ENCODE measurements around the gene MBNL1.

DNA sequence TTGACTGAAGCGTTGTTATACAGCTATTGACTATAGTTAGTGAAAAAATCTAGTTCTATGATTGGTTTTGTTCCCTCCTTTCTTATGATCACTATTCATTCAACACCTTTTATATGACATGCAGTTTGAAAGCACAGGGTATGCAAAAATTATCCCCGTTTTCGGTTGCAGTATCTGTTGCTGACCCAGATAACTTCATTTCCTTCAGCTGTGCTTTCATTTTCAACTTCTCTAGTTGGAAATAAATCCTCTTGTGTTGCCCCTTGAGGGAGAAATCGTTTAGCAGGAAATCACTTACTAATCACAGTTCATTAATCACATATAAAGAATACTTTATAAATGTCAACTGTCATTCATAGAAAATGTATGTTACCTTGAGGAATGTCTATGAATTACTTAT is 55.1 kb downstream of the MBNL1 start:
- TF ChIP-seq, protein P1, sequence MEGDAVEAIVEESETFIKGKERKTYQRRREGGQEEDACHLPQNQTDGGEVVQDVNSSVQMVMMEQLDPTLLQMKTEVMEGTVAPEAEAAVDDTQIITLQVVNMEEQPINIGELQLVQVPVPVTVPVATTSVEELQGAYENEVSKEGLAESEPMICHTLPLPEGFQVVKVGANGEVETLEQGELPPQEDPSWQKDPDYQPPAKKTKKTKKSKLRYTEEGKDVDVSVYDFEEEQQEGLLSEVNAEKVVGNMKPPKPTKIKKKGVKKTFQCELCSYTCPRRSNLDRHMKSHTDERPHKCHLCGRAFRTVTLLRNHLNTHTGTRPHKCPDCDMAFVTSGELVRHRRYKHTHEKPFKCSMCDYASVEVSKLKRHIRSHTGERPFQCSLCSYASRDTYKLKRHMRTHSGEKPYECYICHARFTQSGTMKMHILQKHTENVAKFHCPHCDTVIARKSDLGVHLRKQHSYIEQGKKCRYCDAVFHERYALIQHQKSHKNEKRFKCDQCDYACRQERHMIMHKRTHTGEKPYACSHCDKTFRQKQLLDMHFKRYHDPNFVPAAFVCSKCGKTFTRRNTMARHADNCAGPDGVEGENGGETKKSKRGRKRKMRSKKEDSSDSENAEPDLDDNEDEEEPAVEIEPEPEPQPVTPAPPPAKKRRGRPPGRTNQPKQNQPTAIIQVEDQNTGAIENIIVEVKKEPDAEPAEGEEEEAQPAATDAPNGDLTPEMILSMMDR (IDR thresholded peaks at IDR 0.05): no peak
- TF ChIP-seq POLR2A (IDR thresholded peaks at IDR 0.05): no peak
